ENCODE data around the gene GPSM1.

GPSM1 gene

DNA sequence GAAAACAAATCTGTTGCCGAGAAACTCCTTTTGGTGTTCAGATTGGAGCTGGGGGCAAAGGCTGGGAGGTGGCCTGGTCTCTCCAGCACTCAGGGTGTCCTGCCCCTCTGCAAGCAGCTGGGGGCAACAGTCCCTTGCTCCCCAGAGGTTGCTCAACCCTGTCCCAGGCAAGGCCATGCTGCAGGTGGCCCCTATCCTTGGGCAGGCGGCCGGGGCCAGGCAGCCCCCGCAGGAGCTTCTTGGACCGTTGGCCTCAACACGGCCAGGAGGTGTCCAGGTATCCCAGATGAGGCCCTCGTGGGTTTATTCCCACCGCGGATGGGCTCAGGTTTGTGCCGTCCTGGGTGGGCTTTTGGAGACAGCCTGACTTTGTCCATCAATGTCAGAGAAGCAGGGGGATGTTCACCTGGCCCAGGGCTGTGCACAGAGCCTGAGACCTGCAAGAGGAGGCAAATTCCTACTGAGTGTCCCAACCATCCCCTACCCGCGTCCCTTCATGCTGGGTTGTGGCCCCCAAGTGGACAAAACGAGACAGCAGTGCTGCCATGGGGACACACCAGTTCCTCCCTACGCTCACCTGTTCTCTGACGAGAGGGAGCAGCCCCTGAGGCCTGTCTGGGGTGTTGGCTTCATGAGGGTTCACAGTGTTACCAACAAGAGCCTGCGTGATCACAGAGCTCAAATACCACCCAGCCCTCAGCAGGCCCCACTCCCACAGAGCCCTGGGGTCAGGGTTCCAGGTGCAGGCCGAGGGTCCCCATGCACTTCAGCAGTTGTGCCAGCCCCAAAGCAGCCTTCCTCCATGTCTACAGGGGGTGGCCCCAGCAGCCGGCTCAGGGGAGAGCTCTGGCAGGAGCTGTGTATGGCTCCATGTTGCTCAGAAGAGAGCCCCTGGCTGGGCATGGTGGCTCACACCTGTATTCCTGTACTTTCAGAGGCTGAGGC lies 14.0 kb upstream of the GPSM1 start:
- TF ChIP-seq, protein P1, sequence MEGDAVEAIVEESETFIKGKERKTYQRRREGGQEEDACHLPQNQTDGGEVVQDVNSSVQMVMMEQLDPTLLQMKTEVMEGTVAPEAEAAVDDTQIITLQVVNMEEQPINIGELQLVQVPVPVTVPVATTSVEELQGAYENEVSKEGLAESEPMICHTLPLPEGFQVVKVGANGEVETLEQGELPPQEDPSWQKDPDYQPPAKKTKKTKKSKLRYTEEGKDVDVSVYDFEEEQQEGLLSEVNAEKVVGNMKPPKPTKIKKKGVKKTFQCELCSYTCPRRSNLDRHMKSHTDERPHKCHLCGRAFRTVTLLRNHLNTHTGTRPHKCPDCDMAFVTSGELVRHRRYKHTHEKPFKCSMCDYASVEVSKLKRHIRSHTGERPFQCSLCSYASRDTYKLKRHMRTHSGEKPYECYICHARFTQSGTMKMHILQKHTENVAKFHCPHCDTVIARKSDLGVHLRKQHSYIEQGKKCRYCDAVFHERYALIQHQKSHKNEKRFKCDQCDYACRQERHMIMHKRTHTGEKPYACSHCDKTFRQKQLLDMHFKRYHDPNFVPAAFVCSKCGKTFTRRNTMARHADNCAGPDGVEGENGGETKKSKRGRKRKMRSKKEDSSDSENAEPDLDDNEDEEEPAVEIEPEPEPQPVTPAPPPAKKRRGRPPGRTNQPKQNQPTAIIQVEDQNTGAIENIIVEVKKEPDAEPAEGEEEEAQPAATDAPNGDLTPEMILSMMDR (IDR thresholded peaks at IDR 0.05; ENCODE audit: low read depth, low read length), result no peak
- no peak overlapping the region for H3K4me3 ChIP-seq (replicated peaks in 1 of 2; ENCODE audit: low read depth in 2 of 2, low read length in 2 of 2)
- no peak for DNase-seq (ENCODE audit: low read depth in 2 of 2)

DNA sequence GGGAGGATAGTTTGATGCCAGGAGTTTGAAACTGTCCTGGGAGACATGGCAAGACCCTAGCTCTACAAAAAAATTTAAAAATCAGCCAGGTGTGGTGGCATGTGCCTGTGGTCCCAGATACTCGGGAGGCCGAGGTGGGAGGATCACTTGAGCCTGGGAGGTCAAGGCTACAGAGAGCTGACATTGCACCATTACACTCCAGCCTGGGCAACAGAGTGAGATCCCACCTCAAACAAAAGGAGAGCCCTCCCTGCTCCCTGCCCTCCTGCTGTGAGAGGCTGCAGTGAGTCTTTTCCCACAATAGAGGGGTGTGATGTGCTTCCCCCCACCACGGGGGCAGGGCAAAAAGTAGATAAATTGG lies 13.3 kb upstream of the GPSM1 start:
- H3K4me3 ChIP-seq (replicated peaks in 1 of 2; ENCODE audit: low read depth in 2 of 2, low read length in 2 of 2), result no peak overlapping the region
- DNase-seq (ENCODE audit: low read depth in 2 of 2), result no peak
- TF ChIP-seq, protein P1 (IDR thresholded peaks at IDR 0.05; ENCODE audit: low read depth, low read length), result no peak

DNA sequence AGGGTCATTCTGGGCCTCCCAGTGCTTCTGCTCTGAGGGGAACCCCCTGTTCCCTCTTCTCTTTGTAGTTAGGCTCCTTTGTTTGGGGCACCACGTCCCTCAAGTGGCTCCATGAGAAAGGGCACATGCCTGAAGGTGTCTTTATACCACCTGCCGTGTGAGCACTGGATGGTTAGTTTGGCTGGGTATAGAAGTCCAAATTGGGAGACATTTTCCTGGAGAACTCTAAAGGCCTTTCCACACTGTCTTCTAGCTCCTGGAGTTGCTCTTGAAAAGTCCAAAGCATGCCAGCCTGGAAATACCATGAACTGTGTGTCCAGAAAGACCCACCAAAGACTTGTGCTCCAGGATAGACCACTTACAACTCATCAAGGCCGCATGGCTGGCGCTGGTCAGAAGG lies 12.4 kb upstream of the GPSM1 start:
- H3K4me3 ChIP-seq (replicated peaks in 1 of 2; ENCODE audit: low read depth in 2 of 2, low read length in 2 of 2), result no peak overlapping the region
- TF ChIP-seq, protein P1 (IDR thresholded peaks at IDR 0.05; ENCODE audit: low read depth, low read length), result no peak
- DNase-seq (ENCODE audit: low read depth in 2 of 2), result no peak

DNA sequence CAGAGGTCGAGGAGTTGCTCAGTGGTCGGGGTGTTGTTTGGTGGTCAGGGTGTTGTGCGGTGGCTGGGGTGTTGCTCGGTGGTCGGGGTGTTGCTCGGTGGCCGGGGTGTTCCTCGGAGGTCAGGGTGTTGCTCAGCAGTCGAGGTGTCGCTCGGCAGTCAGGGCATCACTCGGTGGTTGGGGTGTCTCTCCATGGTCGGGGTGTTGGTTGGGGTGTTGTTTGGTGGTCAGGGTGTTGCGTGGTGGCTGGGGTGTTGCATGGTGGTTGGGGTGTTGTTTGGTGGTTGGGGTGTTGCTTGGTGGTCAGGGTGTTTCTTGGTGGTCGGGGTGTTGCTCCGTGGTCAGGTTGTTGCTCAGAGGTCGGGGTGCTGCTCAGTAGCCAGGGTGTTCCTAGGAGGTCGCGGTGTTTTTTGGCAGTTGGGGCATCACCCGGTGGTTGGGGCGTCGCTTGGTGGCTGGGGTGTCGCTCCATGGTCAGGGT lies 11.0 kb upstream of the GPSM1 start:
- TF ChIP-seq, protein P1 (IDR thresholded peaks at IDR 0.05; ENCODE audit: low read depth, low read length), result no peak
- H3K4me3 ChIP-seq (replicated peaks in 1 of 2; ENCODE audit: low read depth in 2 of 2, low read length in 2 of 2), result no peak overlapping the region
- no peak for DNase-seq (ENCODE audit: low read depth in 2 of 2)

DNA sequence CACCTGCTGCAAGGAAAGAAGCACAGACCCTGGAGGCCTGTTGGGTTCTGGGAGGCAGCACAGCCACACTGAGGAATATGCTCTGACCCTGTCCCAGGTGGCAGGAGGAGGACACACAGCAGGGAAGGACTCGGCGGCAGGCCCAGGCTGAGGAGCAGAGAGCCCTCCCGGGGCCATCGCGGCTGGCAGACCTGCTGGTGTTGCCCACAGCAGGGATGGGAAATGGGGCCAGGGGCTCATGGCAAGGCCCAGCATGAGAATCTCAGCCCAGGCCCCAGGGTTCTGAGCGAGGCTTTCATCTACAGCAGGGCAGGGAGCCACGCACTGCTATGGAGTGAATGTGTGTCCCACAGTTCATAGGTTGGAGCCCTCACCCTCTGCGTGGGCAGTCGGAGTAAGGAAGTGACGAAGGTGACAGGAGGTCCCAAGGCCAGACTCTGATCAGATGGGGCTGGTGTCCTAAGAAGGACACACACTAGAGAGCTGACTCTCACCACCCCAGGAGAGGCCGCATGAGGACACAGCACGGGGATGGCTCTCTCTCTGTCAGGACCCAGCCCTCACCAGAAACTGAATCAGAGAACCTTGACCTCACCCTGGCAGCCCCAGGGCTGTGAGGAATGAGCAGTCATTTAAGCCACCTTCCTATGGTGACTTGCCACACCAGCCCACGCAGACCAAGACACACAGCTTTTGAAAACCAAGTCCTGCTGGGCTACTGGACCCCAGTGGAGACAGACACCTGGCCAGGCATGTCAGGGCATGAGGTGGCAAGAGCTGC lies 10.3 kb upstream of the GPSM1 start:
- no peak overlapping the region for H3K4me3 ChIP-seq (replicated peaks in 1 of 2; ENCODE audit: low read depth in 2 of 2, low read length in 2 of 2)
- TF ChIP-seq, protein P1 (IDR thresholded peaks at IDR 0.05; ENCODE audit: low read depth, low read length), result no peak
- no peak for DNase-seq (ENCODE audit: low read depth in 2 of 2)

DNA sequence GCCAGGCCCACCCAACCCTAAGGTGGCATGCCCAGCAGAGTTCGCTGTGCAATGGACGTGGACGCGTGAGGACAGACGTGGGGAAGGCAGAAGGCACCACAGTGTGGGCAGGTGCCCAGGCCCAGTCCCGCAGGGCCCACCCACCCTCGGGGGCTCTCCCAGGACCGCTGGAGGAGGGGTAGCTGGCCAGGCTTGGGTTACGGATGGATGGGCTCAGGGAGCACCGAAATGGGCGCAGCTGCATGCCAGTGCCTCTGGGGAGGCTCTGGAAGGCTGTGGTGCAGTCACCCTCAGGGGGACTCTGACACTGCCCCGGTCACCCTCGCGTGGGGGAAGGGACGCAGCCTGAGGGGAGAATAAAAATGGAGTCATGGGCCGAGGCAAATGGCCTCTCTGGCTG lies 9.6 kb upstream of the GPSM1 start:
- TF ChIP-seq, protein P1 (IDR thresholded peaks at IDR 0.05; ENCODE audit: low read depth, low read length), result no peak
- DNase-seq (ENCODE audit: low read depth in 2 of 2), result no peak
- no peak overlapping the region for H3K4me3 ChIP-seq (replicated peaks in 1 of 2; ENCODE audit: low read depth in 2 of 2, low read length in 2 of 2)

Data from cardiac fibroblast (primary cell).